ELF-1 (cell line): ENCODE results near the gene RASGRP2.
A peak's percentile ranks its signal among the peaks of the same experiment; 100 is the strongest.

ENCODE experiments used
- DNase-seq: peaks from one replicate; pipeline ENCODE4 v3.0.0-alpha.2; 2016; ENCODE audit warnings: low read depth, low spot score

RASGRP2 gene

DNA sequence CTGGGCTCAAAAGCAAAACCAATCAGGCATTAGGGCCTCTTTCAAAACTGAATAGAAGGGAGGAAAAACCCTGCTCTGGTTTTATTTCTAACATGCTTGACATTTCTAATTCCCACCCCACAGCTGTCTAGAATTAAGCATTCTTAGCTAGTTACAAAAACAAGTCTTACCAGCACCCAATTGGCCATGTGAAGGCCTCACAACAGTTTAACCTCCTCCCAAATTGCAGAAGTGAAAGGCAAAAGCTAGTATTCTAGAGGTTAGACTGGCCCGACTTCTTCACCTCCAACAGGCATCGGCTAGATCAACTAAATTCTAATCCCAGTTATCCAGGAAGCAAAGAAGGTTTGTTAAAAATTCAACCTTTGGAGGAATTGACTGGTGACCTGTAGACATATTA, 27.9 kb upstream of the RASGRP2 start:
- no peak for DNase-seq

DNA sequence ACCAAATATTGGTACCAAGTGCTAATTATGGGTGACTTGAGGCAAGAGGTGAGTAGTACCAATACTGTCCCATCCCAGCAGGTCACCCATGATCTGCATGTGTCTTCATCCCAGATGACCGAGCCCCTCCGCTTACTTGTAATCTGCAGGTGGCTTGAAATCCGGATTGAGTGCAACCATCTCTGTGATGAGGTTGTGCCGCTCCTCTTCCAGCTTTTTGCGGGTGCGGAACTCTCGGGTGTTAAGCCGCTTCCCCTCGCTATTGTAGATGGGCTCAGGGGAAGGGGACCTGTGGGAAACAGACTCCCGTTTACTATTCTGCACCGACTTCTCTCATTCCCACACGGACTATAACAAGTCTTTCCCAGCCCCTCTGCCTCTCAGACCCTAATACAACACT, 26.2 kb upstream of the RASGRP2 start:
- DNase-seq: no peak

DNA sequence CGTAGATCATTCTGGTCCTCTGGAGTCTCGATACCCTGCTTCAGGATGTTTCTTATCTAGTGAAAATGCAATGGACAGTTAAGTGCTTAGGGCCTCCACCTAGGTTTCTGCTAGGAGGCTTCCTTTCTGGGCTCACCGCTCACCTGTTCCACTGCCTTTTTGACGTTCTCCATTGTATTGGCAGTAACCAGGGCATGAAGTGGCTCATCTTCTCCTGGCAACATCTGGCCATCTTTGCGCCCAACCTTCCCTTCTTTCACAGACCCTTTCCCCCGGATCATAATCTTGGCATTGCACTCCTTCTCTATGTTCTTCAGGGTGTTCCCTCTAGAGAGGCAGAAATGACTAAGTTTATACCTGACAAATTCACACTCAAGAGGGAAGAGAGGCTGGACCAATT, 25.3 kb upstream of the RASGRP2 start:
- no peak for DNase-seq

DNA sequence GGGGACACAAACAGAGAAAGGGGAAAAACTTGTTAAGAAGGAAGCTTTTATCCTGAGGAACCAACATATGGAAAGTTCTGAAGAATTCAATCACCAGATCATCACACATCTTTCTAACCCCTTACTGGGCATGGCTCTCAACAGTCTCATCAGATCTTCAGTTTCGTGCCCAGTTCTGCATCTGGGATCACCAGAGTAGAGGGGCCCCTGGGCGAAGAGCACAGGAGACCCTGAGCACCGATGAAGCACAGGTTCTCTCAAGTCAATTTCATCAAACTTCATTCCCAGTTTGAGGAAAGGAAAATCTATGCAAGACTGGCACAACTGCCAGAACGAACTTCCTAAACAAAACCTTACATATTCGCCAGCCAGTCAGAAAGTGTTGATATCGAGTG, 24.4 kb upstream of the RASGRP2 start:
- no peak for DNase-seq

DNA sequence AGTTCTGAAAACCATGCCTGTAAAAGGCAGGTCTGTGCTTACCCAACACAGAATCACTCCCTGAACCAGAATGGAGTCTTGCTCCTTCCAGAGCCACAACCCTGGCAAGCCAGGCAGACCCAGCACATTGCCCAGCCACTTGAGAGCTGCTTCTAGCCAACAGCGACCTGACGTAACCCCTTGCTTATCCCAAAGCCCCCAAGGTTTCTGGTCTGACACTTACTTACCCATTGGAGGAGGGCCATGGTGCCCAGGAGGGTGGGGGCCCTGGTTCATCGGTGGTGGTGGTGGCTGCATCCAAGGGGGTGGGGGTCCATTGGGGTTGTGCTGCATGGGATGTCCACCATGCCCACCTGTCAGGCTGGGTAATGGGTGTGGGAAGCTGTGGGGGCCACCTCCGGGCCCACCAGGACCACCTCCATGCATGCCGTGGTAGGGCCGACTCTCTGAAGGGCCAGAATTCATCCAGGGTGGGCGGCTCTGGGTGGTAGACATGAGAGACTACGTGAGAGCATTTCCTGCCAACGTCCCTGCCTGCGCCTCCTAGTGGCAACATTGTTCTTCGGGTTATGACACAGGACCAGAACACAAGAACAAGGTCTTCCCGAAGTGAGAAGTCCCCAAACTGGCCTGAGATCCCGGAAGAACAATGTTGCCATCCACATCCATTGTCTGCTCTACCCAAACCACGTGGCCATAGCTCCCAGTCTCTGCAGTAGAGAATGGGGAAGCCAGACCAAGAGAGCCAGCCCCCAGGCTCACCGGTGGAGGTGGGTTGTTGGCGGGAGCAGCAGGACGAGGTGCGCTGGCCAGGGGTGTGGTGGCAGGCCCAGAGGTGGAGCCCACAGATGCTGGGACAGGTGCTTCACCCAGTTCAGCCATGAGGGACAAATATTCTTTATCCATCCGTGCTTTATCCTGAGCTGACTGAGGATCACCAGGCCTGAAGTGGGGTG, 23.7 kb upstream of the RASGRP2 start:
- peak; percentile 88 for DNase-seq

DNA sequence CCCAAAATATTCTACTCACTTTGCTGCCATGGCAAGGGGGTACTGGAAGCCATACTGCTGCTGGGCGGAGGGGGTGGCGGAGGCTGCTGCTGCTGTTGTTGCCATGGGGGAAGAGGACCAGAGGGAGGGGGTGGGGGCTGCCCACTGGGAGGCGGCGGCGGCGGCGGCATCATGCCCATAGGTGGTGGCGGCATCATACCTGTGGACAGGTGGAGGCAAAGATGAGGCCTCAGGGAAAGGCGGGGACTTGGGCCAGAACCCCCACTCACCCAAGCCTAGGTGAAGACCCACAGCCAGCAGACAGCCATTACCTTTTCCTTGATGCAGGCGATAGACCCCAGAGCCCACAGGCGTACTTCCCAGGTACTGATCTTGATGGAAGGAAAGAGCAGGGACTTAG, 22.9 kb upstream of the RASGRP2 start:
- DNase-seq: no peak

DNA sequence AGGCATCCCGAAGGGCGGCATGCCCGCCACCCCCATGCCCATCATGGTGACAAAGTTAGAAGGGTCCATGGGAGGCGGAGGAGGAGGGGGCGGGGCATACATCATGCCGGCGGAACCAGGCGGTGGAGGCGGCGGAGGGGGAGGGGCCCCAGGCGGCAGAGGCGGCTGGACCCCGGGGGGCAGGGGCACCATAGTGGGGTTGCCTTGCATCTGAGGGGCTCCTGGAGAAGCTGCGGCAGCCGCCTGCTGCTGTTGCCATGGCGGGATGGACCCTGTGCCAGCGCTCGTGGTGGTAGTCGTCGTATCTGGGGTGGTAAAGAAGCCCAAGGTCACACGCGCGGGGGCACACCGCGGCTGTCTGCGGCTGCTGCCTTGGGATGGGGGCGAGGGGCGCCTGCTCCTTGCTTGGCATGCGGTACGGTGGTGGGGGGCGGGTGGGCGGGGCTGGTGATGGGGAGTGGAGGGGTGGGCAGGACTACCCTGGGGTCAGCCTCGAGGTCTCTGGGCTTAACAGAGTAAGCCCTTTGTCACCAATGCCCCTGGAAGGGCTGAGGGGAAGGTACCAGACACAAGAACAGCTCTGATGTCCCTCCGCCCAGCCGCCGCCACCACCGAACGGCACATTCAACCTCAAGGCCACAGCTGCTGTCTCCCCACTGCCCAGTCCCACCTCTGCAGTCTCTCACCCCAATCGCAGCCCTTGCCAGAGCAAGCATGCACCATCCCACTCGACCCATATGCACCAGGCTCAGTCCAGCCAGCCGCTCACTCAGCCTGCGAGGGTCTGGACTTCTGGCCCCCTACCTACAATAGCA, 22.1 kb upstream of the RASGRP2 start:
- DNase-seq: no peak

DNA sequence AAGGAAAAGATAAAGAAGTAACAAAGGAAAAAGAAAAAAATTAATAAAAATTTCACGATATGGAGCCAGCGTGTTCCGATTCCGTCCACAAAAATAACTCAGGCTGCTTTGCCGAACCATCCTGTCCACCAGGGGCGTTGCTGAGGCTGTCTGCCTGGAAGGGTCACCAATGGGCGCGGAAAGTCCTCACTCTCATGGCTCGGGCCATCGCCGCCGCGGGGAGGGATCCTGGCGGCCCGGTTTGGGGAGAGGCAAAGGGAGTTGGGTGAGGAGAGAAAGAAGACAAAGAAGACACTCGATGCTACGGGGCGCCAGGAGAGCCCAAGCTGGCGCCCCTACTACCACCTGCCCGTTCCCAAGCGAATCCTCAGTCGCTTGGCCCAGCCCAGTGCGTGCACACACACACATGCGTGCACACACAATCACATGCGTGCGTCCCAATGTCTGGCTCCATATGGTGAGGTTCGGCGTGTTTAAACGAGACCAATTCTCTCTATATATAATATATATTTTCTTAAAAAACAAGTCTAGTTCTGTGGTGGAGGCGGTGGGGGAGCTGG, 21.4 kb upstream of the RASGRP2 start:
- peak; percentile 53 for DNase-seq

DNA sequence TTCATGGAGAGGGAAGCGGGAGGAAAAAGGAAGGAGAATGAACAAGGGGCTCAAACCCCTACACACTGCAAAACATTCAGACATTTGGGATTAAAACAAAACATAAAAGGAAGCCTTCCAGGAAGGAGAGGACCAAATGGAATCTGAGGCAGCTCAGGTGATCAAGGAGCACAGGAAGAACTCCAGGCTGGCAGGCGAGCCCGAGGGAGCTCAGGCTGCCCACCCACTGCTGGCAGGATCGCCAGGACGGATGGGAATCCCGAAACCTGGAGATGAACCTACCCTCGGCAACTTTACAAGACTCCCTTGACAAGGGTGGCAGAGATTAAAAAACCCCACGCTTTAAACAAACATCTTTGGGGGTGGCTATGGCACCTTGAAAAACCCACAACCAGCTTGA, 20.8 kb upstream of the RASGRP2 start:
- no peak for DNase-seq

DNA sequence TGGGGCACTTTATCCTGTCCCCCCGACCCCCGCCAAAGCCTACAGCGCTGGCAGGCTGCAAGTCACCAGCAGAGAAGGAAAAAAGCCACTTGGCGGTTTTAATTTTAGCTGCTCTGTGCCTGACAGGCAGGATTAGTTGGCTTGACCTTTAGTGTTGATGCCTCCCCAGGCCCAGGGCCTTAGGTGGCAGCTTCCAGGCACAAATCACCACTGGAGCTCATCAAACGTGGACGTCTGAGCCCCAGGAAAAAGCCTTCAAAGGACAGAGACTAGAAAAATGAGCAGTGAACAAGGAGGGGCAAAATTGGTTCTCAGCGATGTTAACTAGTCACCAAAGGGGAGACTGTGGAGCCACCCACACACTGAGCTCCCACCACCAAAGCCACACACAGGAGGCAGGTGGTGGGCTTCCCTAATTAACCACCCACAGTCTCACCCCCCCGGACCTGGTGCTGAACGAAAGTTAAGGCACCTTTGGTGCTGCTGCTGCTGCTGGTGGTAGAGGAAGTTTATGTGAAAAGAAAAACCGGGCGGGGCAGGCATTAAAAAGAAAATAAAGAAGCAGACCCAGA, 20.2 kb upstream of the RASGRP2 start:
- DNase-seq: peak; percentile 48

DNA sequence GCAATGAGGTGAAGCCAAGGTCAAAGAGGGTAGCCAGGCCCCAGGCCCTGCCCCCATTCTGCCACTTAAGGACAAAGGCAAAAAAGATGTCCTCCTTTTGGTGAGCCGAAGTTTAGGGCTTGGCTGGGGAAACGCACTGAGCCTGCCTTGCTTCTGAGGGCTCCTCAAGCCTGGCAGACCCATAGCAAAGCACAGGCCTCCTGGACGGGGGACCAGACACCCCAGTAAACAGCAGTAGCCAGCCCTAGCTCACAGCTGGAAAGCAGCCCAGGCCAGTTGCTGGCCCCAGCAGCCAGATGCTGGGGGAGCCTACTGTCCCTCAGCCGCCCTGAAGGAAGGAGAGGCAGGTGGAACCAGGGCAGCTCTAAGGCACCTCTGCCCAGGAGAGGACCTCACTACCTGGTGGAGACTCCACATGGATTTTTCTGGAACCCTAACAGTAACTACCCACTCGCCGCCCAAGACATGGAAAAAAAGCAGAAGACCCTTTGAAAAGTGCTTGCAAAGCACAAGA, 19.6 kb upstream of the RASGRP2 start:
- no peak for DNase-seq

DNA sequence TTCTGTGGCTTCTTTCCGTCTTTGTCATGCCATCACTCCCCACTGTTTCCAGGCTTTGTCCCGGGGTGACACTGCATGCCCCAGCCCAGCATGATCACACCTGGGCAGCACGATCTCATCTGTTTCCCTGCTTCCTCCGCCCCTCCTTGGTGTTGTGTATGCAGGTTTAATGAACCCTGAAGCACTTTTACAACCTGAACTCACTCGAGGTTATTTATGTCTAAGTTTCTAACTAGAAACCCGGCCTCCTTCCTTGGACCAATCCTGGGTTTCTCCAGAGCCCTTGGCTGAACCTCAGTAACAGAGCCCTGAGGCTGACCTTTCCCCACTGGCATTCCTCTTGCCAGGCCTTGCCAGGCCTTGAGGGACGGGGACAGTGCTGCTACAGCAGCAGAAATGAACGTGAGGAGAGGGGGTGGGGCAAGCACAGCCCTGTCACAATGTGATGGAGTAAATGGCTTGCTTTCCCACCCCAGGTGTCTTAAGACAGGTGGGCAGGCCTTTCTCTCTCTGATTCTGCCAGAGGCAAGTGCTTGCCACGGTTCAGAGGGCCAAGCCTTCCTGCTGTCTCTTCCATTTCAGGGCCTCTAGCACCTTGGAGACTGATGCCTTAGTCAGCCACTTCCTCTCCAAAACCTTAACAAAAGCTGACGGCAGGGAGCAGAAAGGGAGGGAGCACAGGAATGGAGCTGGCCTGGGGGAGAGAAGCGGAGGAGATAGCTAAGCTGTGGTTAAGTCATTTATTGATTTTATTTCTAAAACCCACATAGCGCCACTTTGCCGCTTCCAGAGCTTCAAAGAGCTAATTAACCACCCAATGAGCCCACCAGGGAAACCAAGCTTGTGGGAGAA, 19.0 kb upstream of the RASGRP2 start:
- DNase-seq: peak; percentile 84

DNA sequence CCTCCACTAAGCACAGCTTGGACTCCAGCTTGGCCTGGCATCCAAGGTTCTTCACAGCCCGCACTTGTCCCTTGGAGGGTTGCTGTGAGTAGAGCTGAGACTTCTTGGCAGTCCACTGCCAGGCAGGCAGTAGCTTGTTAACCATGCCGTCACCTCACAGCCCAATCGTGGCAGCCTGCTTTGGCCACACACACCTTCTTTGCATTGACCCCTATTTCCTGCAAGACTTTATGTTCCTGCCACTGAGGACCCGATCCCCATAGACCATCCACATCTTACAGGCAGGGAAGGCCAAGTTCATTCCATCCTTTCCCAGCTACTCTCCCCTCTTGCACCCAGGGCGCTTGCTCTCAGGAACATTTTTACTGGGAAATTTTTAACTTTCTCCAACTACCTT, 18.3 kb upstream of the RASGRP2 start:
- DNase-seq: no peak

DNA sequence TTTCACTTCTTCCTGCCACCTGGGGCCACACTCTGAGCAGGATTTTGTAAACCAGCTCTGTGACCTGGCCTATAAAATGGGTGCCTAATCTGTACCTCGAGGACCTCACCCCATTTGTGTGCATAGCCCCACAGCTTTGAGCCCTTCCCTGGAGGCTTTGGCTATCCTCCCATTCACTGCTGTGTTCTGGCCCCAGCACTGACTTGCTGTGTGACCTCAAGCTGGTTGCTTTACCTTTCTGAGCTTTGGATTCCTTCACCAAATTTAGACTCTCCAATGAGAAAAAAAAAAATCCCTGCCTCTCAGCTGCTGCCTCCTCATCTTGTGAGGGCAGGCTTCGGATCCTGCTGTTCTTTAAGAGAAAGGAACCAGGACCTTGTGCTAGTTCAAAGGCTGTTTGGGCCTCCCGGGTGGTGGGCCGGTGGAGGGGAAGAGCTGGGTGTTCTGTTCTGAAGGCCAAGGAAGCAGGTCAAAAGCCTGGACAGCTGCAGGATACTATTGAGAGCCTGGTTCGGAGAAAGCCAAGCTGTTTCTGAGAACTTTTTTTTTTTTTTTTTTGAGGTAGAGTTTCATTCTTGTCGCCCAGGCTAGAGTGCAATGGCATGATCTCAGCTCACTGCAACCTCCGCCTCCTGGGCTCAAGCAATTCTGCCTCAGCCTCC, 16.9 kb upstream of the RASGRP2 start:
- DNase-seq: no peak

DNA sequence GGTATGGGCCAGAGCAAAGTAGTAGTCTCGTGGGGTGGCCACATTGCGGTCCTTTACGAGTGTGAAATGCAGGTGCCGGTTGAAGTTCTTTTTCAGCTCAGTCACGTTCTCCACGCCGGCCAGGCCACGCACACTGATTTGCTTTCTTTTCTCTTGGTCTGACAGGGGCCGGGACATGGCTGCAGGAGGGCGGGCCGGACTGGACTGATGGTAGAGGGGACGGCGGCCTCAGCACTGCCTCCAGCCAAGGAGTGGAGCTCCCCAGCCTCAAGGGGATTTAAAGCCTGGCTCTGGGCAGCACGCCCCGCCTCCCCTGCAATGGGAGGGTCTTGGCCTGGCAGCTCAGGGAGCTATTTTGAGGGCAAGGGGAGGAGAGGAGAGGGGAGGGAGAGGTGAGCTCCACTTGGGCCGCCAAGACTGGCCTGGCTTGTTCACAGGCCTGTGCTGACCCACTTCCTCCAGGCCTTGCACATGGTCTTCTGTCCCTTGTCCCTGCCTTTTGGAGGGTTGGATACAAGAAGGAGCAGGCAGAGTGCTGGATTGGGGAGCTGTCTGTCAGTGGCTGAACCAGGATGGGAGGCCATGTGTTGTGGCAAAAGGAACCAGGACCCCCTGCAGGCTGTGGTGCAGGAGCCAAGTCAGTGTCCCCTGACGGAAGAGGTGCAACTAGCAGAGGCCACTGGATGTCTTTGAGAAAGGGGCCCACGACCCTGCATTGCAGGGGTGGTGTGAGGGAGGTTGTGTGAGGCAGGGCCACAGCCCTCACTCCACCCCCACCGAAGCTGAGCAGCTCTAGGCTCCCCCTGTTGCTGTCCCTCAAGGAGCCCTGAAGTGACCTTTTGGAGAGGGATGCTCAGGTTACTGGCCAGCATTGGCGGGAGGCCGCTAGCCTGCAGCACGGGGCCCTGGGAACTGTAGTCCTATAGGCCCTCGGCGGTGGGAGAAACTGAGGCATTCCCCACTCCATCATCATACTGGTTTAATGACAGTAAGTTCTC, 16.1 kb upstream of the RASGRP2 start, which contains the start of gene PYGM:
TSS of gene PYGM (minus strand) at position 253 of the 998 bp plus-strand sequence. CDS start at position 177, 76 bp downstream.
- peak; percentile 90 for DNase-seq

DNA sequence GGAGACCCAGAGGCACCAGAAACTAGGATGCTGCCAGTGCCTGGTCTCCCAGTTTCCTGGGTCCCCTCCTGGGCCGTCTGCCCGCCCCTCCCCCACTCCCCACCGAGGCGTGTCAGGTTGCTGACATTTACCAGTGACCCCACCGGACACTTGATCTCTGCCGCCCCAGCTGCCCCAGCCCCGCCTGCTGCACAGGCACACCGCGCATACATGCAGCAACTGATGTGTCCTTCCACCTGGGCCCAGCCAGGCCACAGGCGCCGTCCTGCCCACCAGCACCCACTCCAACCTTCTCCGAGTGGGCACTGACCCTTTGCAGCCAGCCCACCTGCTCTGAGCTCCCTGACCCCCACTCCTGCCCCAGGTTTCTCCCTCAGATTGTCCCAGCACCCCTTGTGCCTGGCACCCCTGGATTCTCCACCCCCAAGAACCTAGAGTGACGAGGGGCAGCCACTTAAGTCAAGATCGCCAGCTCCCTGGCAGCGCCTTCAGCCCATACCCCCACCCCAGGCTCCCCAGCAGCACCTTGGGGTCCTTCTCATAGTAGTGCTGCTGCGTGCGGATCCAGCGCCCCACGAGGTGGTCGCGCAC, 15.3 kb upstream of the RASGRP2 start:
- no peak for DNase-seq

DNA sequence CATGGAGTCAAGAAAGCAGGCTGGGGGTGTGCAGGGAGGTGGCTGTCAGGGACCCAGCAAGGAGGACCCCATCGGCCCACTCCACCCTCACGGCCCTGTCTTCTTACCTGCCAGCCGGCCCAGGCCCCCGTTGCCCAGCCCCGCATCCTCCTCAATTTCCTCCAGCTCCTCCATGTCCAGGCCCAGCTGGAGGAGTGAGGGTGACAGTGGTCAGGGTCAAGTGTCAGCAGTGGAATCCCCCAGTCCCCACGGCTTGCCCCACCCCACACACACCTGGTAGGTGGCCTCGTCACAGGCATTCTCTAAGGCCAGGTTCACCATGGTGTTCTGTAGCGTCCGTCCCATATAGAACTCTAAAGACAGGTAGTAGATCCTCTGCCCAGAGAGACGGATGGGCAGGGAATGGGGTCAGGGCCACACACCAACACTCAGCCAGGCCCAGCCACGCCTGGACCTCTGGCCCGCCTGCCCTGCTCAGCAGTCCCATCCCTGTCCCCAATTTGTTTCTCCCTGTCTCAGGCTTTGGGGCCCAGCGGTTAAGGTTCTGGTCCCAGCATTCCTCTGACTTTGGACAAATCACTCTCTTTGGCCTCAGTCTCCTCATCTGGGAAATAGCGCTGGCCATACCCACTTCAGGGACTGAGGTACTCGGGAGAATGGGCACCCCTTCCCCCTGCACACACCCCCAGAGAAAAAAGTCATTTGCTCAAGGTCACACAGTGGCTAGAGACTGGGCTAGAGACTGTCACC, 14.6 kb upstream of the RASGRP2 start:
- DNase-seq: no peak
